Nephron progenitor cell (in vitro differentiated cells): ENCODE data around the gene MLLT11.

Experiments used
- DNase-seq: peaks from one replicate; pipeline ENCODE4 v3.0.0; 2021
- H3K27ac Mint-ChIP-seq: 2 replicates; pipeline ENCODE4 v1.8.0; 2021; ENCODE audit warnings: mild to moderate bottlenecking, moderate library complexity, mixed read lengths
- H3K27me3 Mint-ChIP-seq: 2 replicates; pipeline ENCODE4 v1.8.0; 2021; ENCODE audit warnings: mild to moderate bottlenecking, low read depth, mixed read lengths; ENCODE audit not compliant: poor library complexity
- H3K36me3 Mint-ChIP-seq: 2 replicates; pipeline ENCODE4 v1.8.0; 2021; ENCODE audit warnings: low read depth, mixed read lengths
- H3K4me1 Mint-ChIP-seq: 2 replicates; pipeline ENCODE4 v1.8.0; 2021; ENCODE audit warnings: mixed read lengths
- H3K4me3 Mint-ChIP-seq: 2 replicates; pipeline ENCODE4 v1.8.0; 2021; ENCODE audit warnings: mild to moderate bottlenecking, moderate library complexity, mixed read lengths
- H3K9me3 Mint-ChIP-seq: 2 replicates; pipeline ENCODE4 v1.8.0; 2021; ENCODE audit warnings: mild to moderate bottlenecking, moderate library complexity, mixed read lengths
- TF ChIP-seq, protein P1 (sequence below): fragments of 200-600 bp; sonication (generic); IDR thresholded peaks from 2 replicates; pipeline ENCODE4 v1.5.0; 2021; ENCODE audit warnings: antibody characterized with exemption

Gene MLLT11

DNA sequence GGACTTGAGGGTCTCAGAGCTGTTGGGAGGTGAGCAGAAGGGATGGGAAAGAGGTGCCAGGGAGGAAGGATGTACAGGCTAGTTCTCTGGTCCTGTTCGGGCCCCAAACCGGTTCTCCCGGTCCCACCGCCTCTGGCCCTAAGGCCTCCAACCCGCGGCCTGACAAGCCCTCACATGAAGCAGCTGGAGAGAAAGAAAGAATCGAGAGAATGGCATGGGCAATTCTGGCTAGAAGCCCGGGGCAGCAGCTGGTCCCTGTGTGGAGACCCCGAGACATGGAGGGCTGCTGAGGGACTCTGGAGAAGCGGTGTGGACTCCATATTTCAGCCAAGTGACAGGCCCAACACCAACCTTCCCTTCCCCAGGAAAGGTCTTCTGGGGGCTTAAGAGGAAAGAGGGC lies 1.5 kb upstream of the MLLT11 start:
- peak; percentile 34 for DNase-seq
- Mint-ChIP-seq H3K4me1 (peaks cover 75% of the 10 kb centered on the region), H3K27me3 (no peaks in the 10 kb centered on the region), H3K36me3 (peaks cover 36% of the 10 kb centered on the region), H3K27ac (peak overlapping the region; percentile 87), H3K4me3 (peak overlapping the region; percentile 87), H3K9me3 (no peaks in the 10 kb centered on the region)
- TF ChIP-seq, protein P1, sequence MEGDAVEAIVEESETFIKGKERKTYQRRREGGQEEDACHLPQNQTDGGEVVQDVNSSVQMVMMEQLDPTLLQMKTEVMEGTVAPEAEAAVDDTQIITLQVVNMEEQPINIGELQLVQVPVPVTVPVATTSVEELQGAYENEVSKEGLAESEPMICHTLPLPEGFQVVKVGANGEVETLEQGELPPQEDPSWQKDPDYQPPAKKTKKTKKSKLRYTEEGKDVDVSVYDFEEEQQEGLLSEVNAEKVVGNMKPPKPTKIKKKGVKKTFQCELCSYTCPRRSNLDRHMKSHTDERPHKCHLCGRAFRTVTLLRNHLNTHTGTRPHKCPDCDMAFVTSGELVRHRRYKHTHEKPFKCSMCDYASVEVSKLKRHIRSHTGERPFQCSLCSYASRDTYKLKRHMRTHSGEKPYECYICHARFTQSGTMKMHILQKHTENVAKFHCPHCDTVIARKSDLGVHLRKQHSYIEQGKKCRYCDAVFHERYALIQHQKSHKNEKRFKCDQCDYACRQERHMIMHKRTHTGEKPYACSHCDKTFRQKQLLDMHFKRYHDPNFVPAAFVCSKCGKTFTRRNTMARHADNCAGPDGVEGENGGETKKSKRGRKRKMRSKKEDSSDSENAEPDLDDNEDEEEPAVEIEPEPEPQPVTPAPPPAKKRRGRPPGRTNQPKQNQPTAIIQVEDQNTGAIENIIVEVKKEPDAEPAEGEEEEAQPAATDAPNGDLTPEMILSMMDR: no peak

DNA sequence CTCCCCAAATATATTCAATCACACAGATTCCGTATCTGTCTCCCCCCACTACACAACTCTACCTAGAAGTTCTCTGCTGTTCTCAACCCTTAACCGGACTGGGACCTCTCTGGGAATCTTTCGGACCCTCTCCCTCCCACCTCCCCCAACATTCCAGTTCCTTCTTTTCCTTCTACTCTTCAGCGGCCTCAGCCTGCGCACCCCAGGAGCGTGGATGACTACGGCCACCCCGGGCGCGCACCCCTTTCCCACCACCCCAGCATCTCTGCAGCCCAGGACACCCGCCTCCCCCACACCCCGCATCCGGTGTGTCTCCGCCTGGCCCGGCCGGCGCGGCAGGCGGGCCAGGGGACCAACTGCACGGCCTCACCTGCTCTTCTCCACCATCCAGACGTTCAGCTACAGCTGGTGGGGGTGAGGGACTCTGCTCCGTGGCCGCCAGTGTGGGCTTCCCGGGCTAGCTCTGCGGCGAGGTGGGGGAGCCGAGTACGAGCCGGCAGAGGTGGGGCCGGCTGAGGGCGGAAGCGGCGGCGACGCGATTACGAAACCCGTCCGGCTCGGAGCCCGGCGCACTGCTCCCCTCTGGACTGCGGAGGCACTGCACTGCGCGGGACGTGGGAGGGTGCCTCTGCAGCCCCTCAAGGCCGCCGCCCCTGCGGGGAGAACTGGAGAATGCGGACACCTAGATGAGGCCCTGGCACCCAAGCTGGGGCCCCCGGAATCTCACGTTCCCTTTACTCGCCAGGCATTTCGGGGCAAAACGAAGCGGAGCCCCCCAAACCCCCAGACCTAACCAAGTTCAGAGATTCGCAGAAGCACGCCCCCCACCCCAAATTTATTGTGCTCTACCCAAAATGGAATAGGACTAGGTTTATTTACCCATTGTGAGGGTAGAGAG lies 839 bp upstream of the MLLT11 start, which contains the start of gene CDC42SE1:
Gene CDC42SE1, minus strand, starts transcription at position 514 of the 898 bp plus-strand sequence. CDS start 3,892 bp downstream, outside the sequence.
- peak within 1 kb of the TSS; percentile 87 for H3K27ac Mint-ChIP-seq
- peak; percentile 84 for DNase-seq
- peak within 1 kb of the TSS; percentile 87 for H3K4me3 Mint-ChIP-seq
- peaks cover 78% of the 10 kb centered on the region for H3K4me1 Mint-ChIP-seq
- H3K27me3 Mint-ChIP-seq: no peaks in the 10 kb centered on the region
- TF ChIP-seq, protein P1: peak; percentile 73
- H3K36me3 Mint-ChIP-seq: peaks cover 34% of the 10 kb centered on the region
- no peaks in the 10 kb centered on the region for H3K9me3 Mint-ChIP-seq

GRCh38 chr1:151060657-151061421 lies 642 bp downstream of the MLLT11 start:
- H3K9me3 Mint-ChIP-seq: no peaks in the 10 kb centered on the region
- H3K4me1 Mint-ChIP-seq: peaks cover 72% of the 10 kb centered on the region
- H3K27ac Mint-ChIP-seq: peak overlapping the region; percentile 77
- no peak for DNase-seq
- peaks cover 36% of the 10 kb centered on the region for H3K36me3 Mint-ChIP-seq
- peak overlapping the region; percentile 87 for H3K4me3 Mint-ChIP-seq
- no peaks in the 10 kb centered on the region for H3K27me3 Mint-ChIP-seq
- TF ChIP-seq, protein P1: no peak

- no peaks in the 10 kb centered on the region for H3K27me3 Mint-ChIP-seq
- no peak overlapping the region for H3K27ac Mint-ChIP-seq
- peaks cover 67% of the 10 kb centered on the region for H3K4me1 Mint-ChIP-seq
- no peak for DNase-seq
- peak overlapping the region; percentile 87 for H3K4me3 Mint-ChIP-seq
- peaks cover 40% of the 10 kb centered on the region for H3K36me3 Mint-ChIP-seq
- no peaks in the 10 kb centered on the region for H3K9me3 Mint-ChIP-seq
- TF ChIP-seq, protein P1: no peak
Observed at GRCh38 chr1:151061704-151062103, 1.5 kb downstream of the MLLT11 start.

GRCh38 chr1:151062741-151063371 lies 2.7 kb downstream of the MLLT11 start:
- no peaks in the 10 kb centered on the region for H3K9me3 Mint-ChIP-seq
- no peak overlapping the region for H3K27ac Mint-ChIP-seq
- no peaks in the 10 kb centered on the region for H3K27me3 Mint-ChIP-seq
- peaks cover 55% of the 10 kb centered on the region for H3K4me1 Mint-ChIP-seq
- TF ChIP-seq, protein P1: no peak
- no peak for DNase-seq
- peak overlapping the region; percentile 87 for H3K4me3 Mint-ChIP-seq
- H3K36me3 Mint-ChIP-seq: peaks cover 48% of the 10 kb centered on the region
